ENCODE measurements around the gene ZDHHC1. TPM values are rescaled to one million over a fixed set of nuclear protein-coding genes. Genes with fewer than 3 reads are reported as not detected.

The ZDHHC1 gene
- total RNA-seq, 4 donors from 2014 or later: 33.3 to 63.8 (median 50.9) TPM

- Histone ChIP-seq H3K27ac (peak overlapping the region; percentile 81 to 96 (median 93)), H3K9me3 (no peaks in the 10 kb centered on the region), H3K4me3 (replicated peaks in 1 of 3) (no peak overlapping the region), H3K27me3 (no peaks in the 10 kb centered on the region), H3K36me3 (no peaks in the 10 kb centered on the region), H3K4me1 (peaks cover 34 to 38% of the 10 kb centered on the region in 2 donors)
- peak in 1 of 2 donors; percentile 59 for DNase-seq
- TF ChIP-seq POLR2A (IDR thresholded peaks at IDR 0.05) (no peak), CTCF (IDR thresholded peaks at IDR 0.05) (no peak)
- 20 to 28% methylated on average over 2 of the region's 2 CpGs for WGBS, 2 donors
- intact Hi-C loops (cut with DNase I): no loop called here
These were observed 4.0 kb downstream of the ZDHHC1 start for GRCh38 chr16:67412294-67412693.

GRCh38 chr16:67411339-67411738, 4.9 kb downstream of the ZDHHC1 start:
- Histone ChIP-seq H3K27ac (no peak overlapping the region), H3K27me3 (no peaks in the 10 kb centered on the region), H3K36me3 (no peaks in the 10 kb centered on the region), H3K9me3 (no peaks in the 10 kb centered on the region), H3K4me3 (replicated peaks in 1 of 3) (no peak overlapping the region), H3K4me1 (peaks cover 30 to 38% of the 10 kb centered on the region in 2 donors)
- 88 to 95% methylated on average over 3 of the region's 3 CpGs for WGBS, 2 donors
- DNase-seq: no peak
- intact Hi-C loops (cut with DNase I): no loop called here
- TF ChIP-seq CTCF (IDR thresholded peaks at IDR 0.05) (no peak), POLR2A (IDR thresholded peaks at IDR 0.05) (no peak)

- H3K27ac ChIP-seq: no peak overlapping the region
- no peaks in the 10 kb centered on the region for H3K36me3 ChIP-seq
- no peak overlapping the region for H3K4me3 ChIP-seq (replicated peaks in 1 of 3)
- TF ChIP-seq POLR2A (IDR thresholded peaks at IDR 0.05) (no peak), CTCF (IDR thresholded peaks at IDR 0.05) (no peak)
- 86 to 93% methylated on average over 6 to 9 of the region's 9 CpGs for WGBS, 2 donors
- peaks cover 21 to 37% of the 10 kb centered on the region in 2 donors for H3K4me1 ChIP-seq
- intact Hi-C loops (cut with DNase I): no loop called here
- H3K27me3 ChIP-seq: no peaks in the 10 kb centered on the region
- DNase-seq: no peak
- no peaks in the 10 kb centered on the region for H3K9me3 ChIP-seq
These were observed 6.6 kb downstream of the ZDHHC1 start for GRCh38 chr16:67409631-67410030.

GRCh38 chr16:67407788-67408452, 8.4 kb downstream of the ZDHHC1 start:
- peaks cover 7 to 30% of the 10 kb centered on the region in 2 donors for H3K4me1 ChIP-seq
- no peaks in the 10 kb centered on the region for H3K9me3 ChIP-seq
- H3K36me3 ChIP-seq: no peaks in the 10 kb centered on the region
- no peak overlapping the region for H3K4me3 ChIP-seq (replicated peaks in 1 of 3)
- no peaks in the 10 kb centered on the region for H3K27me3 ChIP-seq
- DNase-seq: no peak
- no peak for TF ChIP-seq CTCF (IDR thresholded peaks at IDR 0.05)
- no peak for TF ChIP-seq POLR2A (IDR thresholded peaks at IDR 0.05)
- 84 to 87% methylated on average over 6 of the region's 6 CpGs for WGBS, 2 donors
- intact Hi-C loops (cut with DNase I): no loop called here
- no peak overlapping the region for H3K27ac ChIP-seq

GRCh38 chr16:67407176-67407787, 9.0 kb downstream of the ZDHHC1 start:
- Histone ChIP-seq H3K36me3 (no peaks in the 10 kb centered on the region), H3K4me3 (replicated peaks in 1 of 3) (no peak overlapping the region), H3K27me3 (no peaks in the 10 kb centered on the region), H3K9me3 (no peaks in the 10 kb centered on the region), H3K4me1 (peaks cover 4 to 23% of the 10 kb centered on the region in 2 donors), H3K27ac (peak overlapping the region in 1 of 3 donors; percentile 10)
- no peak for DNase-seq
- WGBS, 2 donors: 87 to 97% methylated on average over 7 of the region's 7 CpGs
- intact Hi-C loops (cut with DNase I): no loop called here
- no peak for TF ChIP-seq POLR2A (IDR thresholded peaks at IDR 0.05)
- TF ChIP-seq CTCF (IDR thresholded peaks at IDR 0.05): no peak

All from thyroid gland (tissue), 4 donors.